Cardiac fibroblast (primary cell): ENCODE data around the gene USP17L26.

Source experiments
- DNase-seq, 2 donors: peaks; one replicate each; pipeline versions ENCODE4 v3.0.0 to v3.0.0-alpha.2; 2010; ENCODE audit warnings: low read depth in 2 of 2
- H3K4me3 ChIP-seq, 2 donors: replicated peaks in 1 of 2; 1 replicate in 1 of 2; 2 replicates in 1 of 2; pipeline ENCODE4 v1.5.1; 2011; ENCODE audit warnings: low read depth in 2 of 2, low read length in 2 of 2, mild to moderate bottlenecking in 2 of 2, moderate library complexity in 1 of 2
- CTCF ChIP-seq: IDR thresholded peaks from one replicate; pipeline ENCODE4 v1.5.1; 2011; ENCODE audit warnings: low read depth, mild to moderate bottlenecking, low read length, inconsistent platforms

USP17L26 gene

GRCh38 chr4:9384126-9384525, 49.7 kb downstream of the USP17L26 start:
- no peak for TF ChIP-seq CTCF
- H3K4me3 ChIP-seq, result no peak overlapping the region
- no peak for DNase-seq
